RPMI8226 (cell line): ENCODE data around the gene C3orf20.
A peak's percentile ranks its signal among the peaks of the same experiment; 100 is the strongest.

Source experiments
- DNase-seq: peaks from one replicate; pipeline ENCODE4 v3.0.0-alpha.2; 2015

C3orf20 gene

DNA sequence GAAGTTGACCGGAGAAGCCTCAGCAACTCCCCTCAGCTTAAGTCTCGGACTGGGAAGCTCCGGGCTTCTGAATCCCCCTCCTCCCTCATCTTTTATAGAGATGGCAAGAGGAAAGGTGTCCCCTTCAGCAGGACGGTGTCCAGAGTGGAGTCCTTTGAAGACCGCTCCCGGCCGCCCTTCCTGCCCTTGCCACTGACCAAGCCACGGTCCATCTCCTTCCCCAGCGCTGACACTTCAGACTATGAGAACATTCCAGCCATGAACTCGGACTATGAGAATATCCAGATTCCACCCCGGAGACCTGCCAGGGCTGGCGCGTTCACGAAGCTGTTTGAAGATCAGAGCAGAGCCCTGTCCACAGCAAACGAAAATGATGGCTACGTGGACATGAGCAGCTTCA is 146.2 kb downstream of the C3orf20 start:
- no peak for DNase-seq

DNA sequence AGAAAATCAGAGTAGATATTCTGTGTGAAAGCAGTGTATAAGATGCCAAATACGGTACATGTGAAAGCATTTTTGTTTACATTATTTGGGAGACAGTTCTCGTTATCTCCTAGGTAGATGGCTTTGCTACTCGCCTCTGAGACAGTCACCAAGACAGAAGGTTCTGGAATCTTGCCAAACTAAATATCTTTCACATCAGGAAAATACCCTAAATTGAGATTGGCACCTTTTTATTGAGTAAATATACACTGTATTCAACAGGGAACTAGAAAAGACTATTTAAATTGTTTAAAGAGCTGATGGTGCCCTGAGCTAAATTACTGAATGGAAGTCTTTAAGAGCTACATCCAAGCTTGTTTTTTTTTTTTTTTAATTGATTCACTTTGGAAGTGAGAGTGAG is 147.2 kb downstream of the C3orf20 start:
- DNase-seq = peak; percentile 56
